ENCODE results near the gene WDR62. TPM values are rescaled to one million over a fixed set of nuclear protein-coding genes. Genes with fewer than 3 reads are reported as not detected.
"Not testable (repeated sequence)": the region's sequence is repeated elsewhere in the genome, so short reads cannot be mapped to it uniquely, and the experiment has no call there.

WDR62 gene
- total RNA-seq, 1 donor from 2014 or later, result 22.0 TPM

- intact Hi-C loops (cut with micrococcal nuclease), result loop anchor here (10.0 kb wide), 3 partner anchors 469 to 1351 kb away; partner anchors contain the start of genes COX6B1, ETV2, ZNF569 and ZNF570
- H3K4me1 Mint-ChIP-seq (ENCODE audit: low read depth), result peaks cover 36% of the 10 kb centered on the region
- peak overlapping the region; percentile 75 for H3K27ac Mint-ChIP-seq
- H3K4me3 Mint-ChIP-seq, result peak overlapping the region; percentile 98
- DNase-seq (ENCODE audit: low spot score), result no peak
- H3K27me3 Mint-ChIP-seq (ENCODE audit: insufficient read depth), result peaks cover 1% of the 10 kb centered on the region
- H3K9me3 Mint-ChIP-seq, result no peaks in the 10 kb centered on the region
- H3K36me3 Mint-ChIP-seq (ENCODE audit: low read depth), result peaks cover 23% of the 10 kb centered on the region
Measured at GRCh38 chr19:36113425-36113824, 58.7 kb downstream of the WDR62 start.

DNA sequence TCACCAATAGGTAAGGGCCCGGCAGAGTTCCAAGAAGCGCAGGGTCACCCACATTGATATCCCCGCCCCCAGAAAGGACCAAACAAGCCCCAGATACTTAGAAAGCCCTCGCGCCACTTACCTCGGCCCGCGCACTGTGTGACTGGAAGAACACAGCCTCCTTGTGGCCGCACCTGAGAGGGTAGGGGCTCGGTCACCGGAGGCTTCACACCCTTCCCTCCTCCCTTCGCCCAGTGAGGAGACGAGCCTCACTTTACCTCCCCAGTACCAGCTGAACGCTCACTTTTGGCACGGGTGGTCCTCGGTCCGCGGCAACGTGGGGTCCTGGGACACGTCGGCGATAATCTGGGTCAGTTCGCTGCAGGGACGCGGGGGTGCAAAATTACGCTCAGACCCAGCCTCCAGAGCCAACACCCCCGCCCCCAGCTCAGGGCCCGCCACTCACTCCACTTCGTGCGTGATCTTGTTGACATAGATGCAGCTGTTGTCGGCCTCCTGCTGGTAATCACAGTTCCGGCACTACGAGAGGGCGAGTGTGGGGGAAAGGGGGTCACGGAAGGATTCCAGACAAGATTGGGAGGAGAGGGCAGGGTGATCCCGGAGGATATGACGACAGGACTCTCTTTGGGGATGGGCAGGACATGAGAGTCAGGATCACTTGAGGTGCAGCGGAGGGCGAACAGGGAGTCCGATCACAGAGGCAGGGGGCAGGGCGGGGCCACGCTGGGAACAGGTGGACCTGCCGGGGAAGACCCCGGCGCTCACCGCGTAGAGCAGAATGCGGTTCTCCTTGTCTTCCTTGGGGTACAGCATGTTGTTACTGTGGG lies 59.4 kb downstream of the WDR62 start:
- peak overlapping the region; percentile 98 for H3K4me3 Mint-ChIP-seq
- intact Hi-C loops (cut with micrococcal nuclease), result loop anchor here (1.0 to 10.0 kb wide), 6 partner anchors 215 to 1351 kb away; partner anchors contain the start of genes COX6B1, ETV2, LIN37 and ZNF569

DNA sequence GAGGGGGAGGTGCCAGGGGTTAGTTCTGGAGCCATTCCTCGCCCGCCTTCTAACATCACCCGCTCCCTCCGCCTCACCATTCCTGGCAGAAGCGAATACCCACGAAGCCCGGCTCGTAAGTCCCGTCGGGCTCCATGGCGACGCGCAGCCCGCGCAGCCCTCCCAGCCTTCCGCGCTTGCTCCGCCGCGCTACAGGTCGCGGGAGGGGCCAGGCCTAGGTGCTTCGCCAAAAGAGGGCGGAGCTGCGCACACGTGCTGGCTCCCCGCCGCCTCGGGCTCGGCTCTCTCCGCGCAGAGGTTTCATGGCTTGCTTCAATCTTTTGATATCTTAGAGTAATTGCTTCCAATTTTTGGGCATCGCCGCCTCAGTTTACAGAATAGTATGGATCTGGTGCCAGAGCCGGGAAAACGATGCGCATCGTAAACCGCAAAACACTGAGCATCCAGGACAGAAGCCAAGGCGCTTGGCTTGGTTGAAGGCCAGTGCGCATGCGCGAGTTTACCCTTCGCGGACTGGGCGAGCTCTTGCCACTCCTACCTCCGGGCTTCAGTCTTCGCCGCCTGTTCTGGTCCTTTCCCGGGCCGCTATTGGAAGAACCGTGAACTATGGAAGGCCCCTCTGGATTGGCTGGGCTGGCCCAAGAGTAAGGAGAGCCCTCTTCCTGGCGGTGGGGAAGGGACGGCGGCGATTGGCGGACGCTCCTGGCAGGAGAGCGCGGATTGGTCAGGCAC lies 60.2 kb downstream of the WDR62 start, which contains the start of gene POLR2I:
Gene POLR2I, minus strand, starts transcription at position 155 of the 732 bp plus-strand sequence. Its CDS starts 19 bp downstream, at position 136.
- intact Hi-C loops (cut with micrococcal nuclease), result loop anchor here (1.0 to 10.0 kb wide), 13 partner anchors 13 to 1350 kb away; partner anchors contain the start of genes ALKBH6, COX6B1, ETV2 and LIN37
- DNase-seq (ENCODE audit: low spot score), result peak; percentile 98
- Mint-ChIP-seq H3K27ac (peak within 1 kb of the TSS; percentile 92), H3K4me1 (ENCODE audit: low read depth) (peaks cover 38% of the 10 kb centered on the region), H3K9me3 (no peaks in the 10 kb centered on the region), H3K4me3 (peak within 1 kb of the TSS; percentile 98), H3K36me3 (ENCODE audit: low read depth) (peaks cover 29% of the 10 kb centered on the region), H3K27me3 (ENCODE audit: insufficient read depth) (peaks cover 1% of the 10 kb centered on the region)

More for the DNA sequence above, 59.4 kb downstream of the WDR62 start:
- H3K9me3 Mint-ChIP-seq, result no peaks in the 10 kb centered on the region
- peak overlapping the region; percentile 92 for H3K27ac Mint-ChIP-seq
- DNase-seq (ENCODE audit: low spot score), result peak; percentile 6
- peaks cover 23% of the 10 kb centered on the region for H3K36me3 Mint-ChIP-seq (ENCODE audit: low read depth)
- H3K27me3 Mint-ChIP-seq (ENCODE audit: insufficient read depth), result peaks cover 1% of the 10 kb centered on the region
- peaks cover 36% of the 10 kb centered on the region for H3K4me1 Mint-ChIP-seq (ENCODE audit: low read depth)

GRCh38 chr19:36115453-36116343 lies 61.0 kb downstream of the WDR62 start, which contains the start of gene TBCB:
Gene TBCB, plus strand, starts transcription at chr19:36115468. Its CDS starts 93 bp downstream, at chr19:36115561.
- Mint-ChIP-seq H3K27me3 (ENCODE audit: insufficient read depth) (peaks cover 1% of the 10 kb centered on the region), H3K9me3 (no peaks in the 10 kb centered on the region), H3K4me3 (peak within 1 kb of the TSS; percentile 98), H3K4me1 (ENCODE audit: low read depth) (peaks cover 43% of the 10 kb centered on the region), H3K36me3 (ENCODE audit: low read depth) (peaks cover 33% of the 10 kb centered on the region), H3K27ac (peak within 1 kb of the TSS; percentile 92)
- peak; percentile 77 for DNase-seq (ENCODE audit: low spot score)
- intact Hi-C loops (cut with micrococcal nuclease), result loop anchor here (1.0 to 10.0 kb wide), 11 partner anchors 13 to 1349 kb away; partner anchors contain the start of genes ALKBH6, COX6B1, ETV2 and THAP8

DNA sequence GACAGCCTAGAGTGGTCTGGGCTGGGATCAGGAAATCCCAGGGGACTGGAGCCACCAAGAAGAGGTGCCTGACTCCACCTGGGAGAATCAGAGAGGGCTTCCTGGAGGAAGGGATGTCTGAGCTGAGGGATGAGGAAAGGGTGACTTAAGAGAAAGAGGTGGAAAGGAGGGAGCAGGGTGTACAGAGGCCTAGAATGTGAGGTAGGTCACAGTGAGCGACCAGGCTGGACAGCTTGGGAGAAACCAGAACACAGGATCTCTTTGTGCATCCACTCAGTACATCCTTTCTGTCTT lies 61.6 kb downstream of the WDR62 start:
- intact Hi-C loops (cut with micrococcal nuclease), result loop anchor here (10.0 kb wide), 3 partner anchors 471 to 1349 kb away; partner anchors contain the start of genes COX6B1, ETV2, ZNF569 and ZNF570
- Mint-ChIP-seq H3K9me3 (no peaks in the 10 kb centered on the region), H3K4me1 (ENCODE audit: low read depth) (peaks cover 43% of the 10 kb centered on the region), H3K27me3 (ENCODE audit: insufficient read depth) (peaks cover 1% of the 10 kb centered on the region), H3K4me3 (peak overlapping the region; percentile 98), H3K27ac (peak overlapping the region; percentile 92), H3K36me3 (ENCODE audit: low read depth) (peaks cover 33% of the 10 kb centered on the region)
- DNase-seq (ENCODE audit: low spot score), result no peak

GRCh38 chr19:36120092-36120983 lies 65.6 kb downstream of the WDR62 start:
- intact Hi-C loops (cut with micrococcal nuclease), result loop anchor here (10.0 kb wide), 1 partner anchor 1386 kb away; the partner anchor contains the start of gene ZNF181
- H3K27me3 Mint-ChIP-seq (ENCODE audit: insufficient read depth), result no peaks in the 10 kb centered on the region
- peak overlapping the region; percentile 64 for H3K27ac Mint-ChIP-seq

DNA sequence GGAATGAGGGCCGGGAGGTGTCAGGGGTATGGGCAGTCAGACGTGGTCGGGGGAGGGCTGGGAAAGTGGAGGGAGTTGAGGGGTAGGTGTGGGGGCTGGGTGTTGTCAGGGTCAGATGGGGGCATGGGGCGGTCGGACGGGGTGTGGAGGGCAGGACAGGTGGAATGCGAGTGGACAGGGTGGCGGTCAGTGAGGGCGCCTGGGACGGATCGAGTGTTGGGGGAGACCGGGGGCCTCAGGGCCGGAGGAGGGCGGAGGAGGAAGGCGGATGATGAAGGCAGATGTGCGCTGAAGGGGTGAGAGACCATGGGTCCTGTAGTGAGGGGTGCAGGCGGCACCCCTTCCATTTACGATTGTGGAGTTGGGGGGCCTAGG lies 66.3 kb downstream of the WDR62 start:
- H3K4me3 Mint-ChIP-seq, result no peak overlapping the region
- no peaks in the 10 kb centered on the region for H3K9me3 Mint-ChIP-seq
- intact Hi-C loops (cut with micrococcal nuclease), result loop anchor here (10.0 kb wide), 1 partner anchor 1386 kb away; the partner anchor contains the start of gene ZNF181
- peaks cover 26% of the 10 kb centered on the region for H3K4me1 Mint-ChIP-seq (ENCODE audit: low read depth)
- H3K27ac Mint-ChIP-seq, result no peak overlapping the region
- H3K36me3 Mint-ChIP-seq (ENCODE audit: low read depth), result peaks cover 35% of the 10 kb centered on the region
- no peak for DNase-seq (ENCODE audit: low spot score)
- H3K27me3 Mint-ChIP-seq (ENCODE audit: insufficient read depth), result no peaks in the 10 kb centered on the region

More at GRCh38 chr19:36120092-36120983, 65.6 kb downstream of the WDR62 start:
- DNase-seq (ENCODE audit: low spot score), result no peak
- no peaks in the 10 kb centered on the region for H3K9me3 Mint-ChIP-seq
- peaks cover 26% of the 10 kb centered on the region for H3K4me1 Mint-ChIP-seq (ENCODE audit: low read depth)
- no peak overlapping the region for H3K4me3 Mint-ChIP-seq
- H3K36me3 Mint-ChIP-seq (ENCODE audit: low read depth), result peaks cover 30% of the 10 kb centered on the region

DNA sequence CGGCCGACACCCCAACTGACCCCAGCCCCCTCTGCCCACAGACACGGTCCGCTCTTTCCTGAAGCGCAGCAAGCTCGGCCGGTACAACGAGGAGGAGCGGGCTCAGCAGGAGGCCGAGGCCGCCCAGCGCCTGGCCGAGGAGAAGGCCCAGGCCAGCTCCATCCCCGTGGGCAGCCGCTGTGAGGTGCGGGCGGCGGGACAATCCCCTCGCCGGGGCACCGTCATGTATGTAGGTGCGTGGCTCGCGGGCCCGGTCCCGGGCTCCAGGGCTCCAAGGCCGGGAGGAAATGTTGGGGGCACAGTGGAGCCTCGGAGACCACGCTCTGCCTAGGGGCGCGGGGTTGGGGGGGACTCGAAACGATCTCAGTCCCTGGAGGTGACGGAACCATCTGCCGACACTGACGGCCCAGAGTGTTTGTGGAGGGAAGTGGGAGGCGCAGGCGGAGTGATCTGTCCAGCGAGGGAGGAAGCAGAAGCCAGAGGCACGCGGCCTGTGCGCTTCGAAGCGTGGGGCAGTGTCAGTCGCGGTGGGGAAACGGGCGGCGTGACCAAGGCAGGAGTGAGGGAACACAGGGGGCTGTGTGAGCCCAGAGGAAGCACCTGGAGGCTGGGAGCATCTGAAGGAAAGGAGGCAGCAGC lies 66.9 kb downstream of the WDR62 start:
- Mint-ChIP-seq H3K4me1 (ENCODE audit: low read depth) (peaks cover 20% of the 10 kb centered on the region), H3K36me3 (ENCODE audit: low read depth) (peaks cover 30% of the 10 kb centered on the region), H3K27me3 (ENCODE audit: insufficient read depth) (no peaks in the 10 kb centered on the region), H3K4me3 (no peak overlapping the region), H3K9me3 (no peaks in the 10 kb centered on the region), H3K27ac (no peak overlapping the region)
- intact Hi-C loops (cut with micrococcal nuclease), result loop anchor here (10.0 kb wide), 1 partner anchor 1387 kb away; the partner anchor contains the start of gene ZNF181
- DNase-seq (ENCODE audit: low spot score), result no peak

DNA sequence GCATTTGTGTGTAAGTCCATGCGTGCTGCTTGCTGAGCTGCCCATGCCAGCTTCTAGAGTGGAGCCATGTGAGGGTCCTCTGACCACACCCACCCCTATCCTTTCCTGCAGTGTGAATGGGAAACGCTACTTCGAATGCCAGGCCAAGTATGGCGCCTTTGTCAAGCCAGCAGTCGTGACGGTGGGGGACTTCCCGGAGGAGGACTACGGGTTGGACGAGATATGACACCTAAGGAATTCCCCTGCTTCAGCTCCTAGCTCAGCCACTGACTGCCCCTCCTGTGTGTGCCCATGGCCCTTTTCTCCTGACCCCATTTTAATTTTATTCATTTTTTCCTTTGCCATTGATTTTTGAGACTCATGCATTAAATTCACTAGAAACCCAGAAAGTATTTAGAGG lies 70.9 kb downstream of the WDR62 start:
- intact Hi-C loops (cut with micrococcal nuclease), result loop anchor here (5.0 to 10.0 kb wide), 6 partner anchors 128 to 1391 kb away; partner anchors contain the start of genes SDHAF1, ZFP82, ZNF181 and ZNF420

DNA sequence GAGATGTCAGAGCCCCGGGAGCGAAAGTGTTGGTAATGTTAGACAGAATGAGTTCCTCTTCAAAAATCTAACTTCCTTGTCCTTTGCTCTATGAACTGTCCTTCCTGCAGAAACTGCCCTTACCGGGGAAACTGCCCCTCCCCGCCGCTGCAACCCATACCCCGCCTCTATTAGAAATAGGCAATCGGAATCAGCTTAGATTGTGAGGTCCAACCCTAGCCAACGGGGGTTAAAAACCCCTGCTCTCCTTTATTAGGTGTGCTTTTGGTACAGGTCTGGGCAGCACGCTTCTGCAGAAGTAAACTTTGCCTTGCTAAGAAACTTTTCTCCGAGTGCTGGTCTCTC lies 73.7 kb downstream of the WDR62 start:
- H3K4me3 Mint-ChIP-seq, result peak overlapping the region; percentile 83
- intact Hi-C loops (cut with micrococcal nuclease), result loop anchor here (1.0 to 10.0 kb wide), 10 partner anchors 11 to 1394 kb away; partner anchors contain the start of genes SDHAF1, TBCB, ZFP14 and ZFP82
- H3K27me3 Mint-ChIP-seq (ENCODE audit: insufficient read depth), result no peaks in the 10 kb centered on the region
- H3K36me3 Mint-ChIP-seq (ENCODE audit: low read depth), result peaks cover 9% of the 10 kb centered on the region
- peak overlapping the region; percentile 95 for H3K27ac Mint-ChIP-seq
- H3K9me3 Mint-ChIP-seq, result no peaks in the 10 kb centered on the region
- H3K4me1 Mint-ChIP-seq (ENCODE audit: low read depth), result peaks cover 24% of the 10 kb centered on the region
- no peak for DNase-seq (ENCODE audit: low spot score)

More for the DNA sequence above, 70.9 kb downstream of the WDR62 start:
- peaks cover 11% of the 10 kb centered on the region for H3K36me3 Mint-ChIP-seq (ENCODE audit: low read depth)
- no peak for DNase-seq (ENCODE audit: low spot score)
- peak overlapping the region; percentile 34 for H3K27ac Mint-ChIP-seq
- no peaks in the 10 kb centered on the region for H3K9me3 Mint-ChIP-seq
- no peak overlapping the region for H3K4me3 Mint-ChIP-seq
- H3K4me1 Mint-ChIP-seq (ENCODE audit: low read depth), result peaks cover 11% of the 10 kb centered on the region
- H3K27me3 Mint-ChIP-seq (ENCODE audit: insufficient read depth), result no peaks in the 10 kb centered on the region

- peaks cover 24% of the 10 kb centered on the region for H3K4me1 Mint-ChIP-seq (ENCODE audit: low read depth)
Measured at GRCh38 chr19:36131221-36131620, 76.5 kb downstream of the WDR62 start.

More at GRCh38 chr19:36131221-36131620, 76.5 kb downstream of the WDR62 start:
- H3K27ac Mint-ChIP-seq; DNase-seq (ENCODE audit: low spot score); H3K36me3 Mint-ChIP-seq (ENCODE audit: low read depth); intact Hi-C loops (cut with micrococcal nuclease); H3K4me3 Mint-ChIP-seq; H3K27me3 Mint-ChIP-seq (ENCODE audit: insufficient read depth); H3K9me3 Mint-ChIP-seq: not testable (repeated sequence)

Measured in activated T-helper 1 cell treated with anti-CD3 and anti-CD28 coated beads, Interleukin-12 subunit alpha, Interleukin-12 subunit beta, Interleukin-2, Interleukin-4 antibody, amounts not matched to agents 30 ng/mL and 10 ng/mL and 1 ng/mL, durations not matched to agents 14 hours and 24 hours and 36 hours (primary cell).